K562 (cell line): ENCODE data around the gene CTNNA3. TPM values are rescaled to one million over a fixed set of nuclear protein-coding genes. Genes with fewer than 3 reads are reported as not detected.

Experiments used
- ATAC-seq: fragments of 200-7000 bp; cut with Tn5 transposase; 3 replicates; pipeline ENCODE4 v1.9.1; 2020; ENCODE audit warnings: moderate library complexity
- BruUV-seq: library from RNA; stranded (reverse); fragments of 400-500 nt; replicated peaks from 2 replicates; lab custom pipeline; 2021; lab: Mats Ljungman, UMichigan
- CTCF ChIA-PET: fragments of 300-600 bp; formaldehyde crosslinking; extraction: SDS; loops from one replicate; lab custom pipeline; 2021; ENCODE audit warnings: low intra/inter-chr PET ratio; lab: Yijun Ruan, JAX
- POLR2A ChIA-PET: fragments of 300-600, 350-650 bp; sonication (Branson Sonifier 250); formaldehyde crosslinking; extraction: SDS; loops from one replicate; lab custom pipeline; 2021; ENCODE audit warnings: antibody characterized with exemption, inconsistent platforms; lab: Yijun Ruan, JAX
- DNase-seq, 4 experiments: peaks; one replicate each; pipeline versions ENCODE4 v3.0.0 to v3.0.0-alpha.2; 2011 to 2018; ENCODE audit warnings: low spot score in 3 of 4, mixed read lengths in 3 of 4; ENCODE audit errors: extremely low read depth in 1 of 4
- FAIRE-seq: peaks from 2 replicates; lab custom pipeline; 2011; peaks lifted over from hg19 to GRCh38; lab: Jason Lieb, UNC
- H2AFZ ChIP-seq: 2 replicates; pipeline ENCODE4 v1.6.0; 2011; ENCODE audit warnings: low read depth, low read length, control low read depth, inconsistent platforms
- H3K27ac ChIP-seq: fragments of 200-600 bp; 3 replicates; pipeline ENCODE4 v1.8.0; 2011; ENCODE audit warnings: low read depth, mild to moderate bottlenecking, control low read depth, inconsistent platforms, low read length, moderate library complexity, mixed read lengths; ENCODE audit errors: extremely low read depth
- H3K27me3 ChIP-seq, 2 experiments: fragments of 300-600 bp in 1 of 2; 2 replicates in 1 of 2; 3 replicates in 1 of 2; pipeline versions ENCODE4 v1.6.0 to v1.8.0; 2011; ENCODE audit warnings: inconsistent platforms in 2 of 2, low read length in 2 of 2, mild to moderate bottlenecking in 1 of 2, mixed read lengths in 1 of 2, moderate library complexity in 1 of 2; ENCODE audit not compliant: control insufficient read depth in 2 of 2, insufficient read depth in 2 of 2
- H3K36me3 ChIP-seq: fragments of 300-600 bp; 3 replicates; pipeline ENCODE4 v1.8.0; 2011; ENCODE audit warnings: mild to moderate bottlenecking, low read length, inconsistent platforms; ENCODE audit not compliant: control insufficient read depth, insufficient read depth
- H3K4me1 ChIP-seq, 2 experiments: fragments of 200-600 bp in 1 of 2; replicated peaks in 1 of 2; 2 replicates in 1 of 2; 3 replicates in 1 of 2; pipeline versions ENCODE4 v1.5.1 to v1.8.0; 2011; ENCODE audit warnings: inconsistent platforms in 2 of 2, low read length in 2 of 2, mild to moderate bottlenecking in 1 of 2, mixed read lengths in 1 of 2, moderate library complexity in 1 of 2; ENCODE audit not compliant: control insufficient read depth in 2 of 2, insufficient read depth in 2 of 2
- H3K4me2 ChIP-seq: 2 replicates; pipeline ENCODE4 v1.6.1; 2011; ENCODE audit warnings: low read length, control low read depth, inconsistent platforms, mixed read lengths; ENCODE audit not compliant: insufficient read depth
- H3K4me3 ChIP-seq: fragments of 200-600 bp; sonication (generic), shearing (Covaris generic); 2 replicates; pipeline ENCODE4 v1.5.1; 2016; ENCODE audit warnings: control low read depth, inconsistent platforms
- H3K79me2 ChIP-seq: fragments of 200-600 bp; 3 replicates; pipeline ENCODE4 v1.8.0; 2011; ENCODE audit warnings: low read length, inconsistent platforms; ENCODE audit not compliant: control insufficient read depth, insufficient read depth
- H3K9ac ChIP-seq, 2 experiments: 2 replicates each; pipeline versions ENCODE4 v1.6.0 to v1.6.1; 2011; ENCODE audit warnings: low read depth in 2 of 2, low read length in 2 of 2, control low read depth in 1 of 2, inconsistent platforms in 1 of 2, mild to moderate bottlenecking in 1 of 2, mixed read lengths in 1 of 2; ENCODE audit not compliant: insufficient read depth in 1 of 2
- H3K9me1 ChIP-seq: one replicate; pipeline ENCODE4 v1.6.0; 2011; ENCODE audit warnings: inconsistent platforms, mild to moderate bottlenecking, low read length, moderate library complexity; ENCODE audit not compliant: control insufficient read depth, insufficient read depth
- H3K9me3 ChIP-seq: replicated peaks from 2 replicates; pipeline ENCODE4 v1.5.1; 2011; ENCODE audit warnings: low read depth, low read length, inconsistent platforms; ENCODE audit not compliant: control insufficient read depth, insufficient read depth
- H4K20me1 ChIP-seq: replicated peaks from 2 replicates; pipeline ENCODE4 v1.6.1; 2011; ENCODE audit warnings: low read length, inconsistent platforms, mixed read lengths; ENCODE audit not compliant: control insufficient read depth, insufficient read depth
- CHD1 ChIP-seq: fragments of 200-600 bp; sonication (generic); IDR thresholded peaks from one replicate; pipeline ENCODE4 v1.6.1; 2012; ENCODE audit warnings: mild to moderate bottlenecking, moderate library complexity, low read length, inconsistent platforms
- CREM ChIP-seq: IDR thresholded peaks from 2 replicates; pipeline ENCODE4 v1.6.1; 2014; ENCODE audit warnings: antibody characterized with exemption, low read depth
- ETV1 ChIP-seq: fragments of 450-650 bp; conservative IDR thresholded peaks from 2 replicates; pipeline ENCODE4 v1.6.1; 2016; ENCODE audit warnings: missing genetic modification characterization, control low read depth, low read depth, missing compliant biosample characterization
- FOXM1 ChIP-seq, 2 experiments: fragments of 450-650 bp in 1 of 2; sonication (generic) in 1 of 2; formaldehyde crosslinking in 1 of 2; IDR thresholded peaks; 2 replicates each; pipeline versions ENCODE4 v1.6.1 to v1.9.0; 2017 to 2022; ENCODE audit warnings: low read depth in 2 of 2, mild to moderate bottlenecking in 2 of 2, missing genetic modification reagents in 1 of 2, moderate library complexity in 1 of 2
- JUND ChIP-seq, 2 experiments: IDR thresholded peaks; 2 replicates in 1 of 2; 3 replicates in 1 of 2; pipeline ENCODE4 v1.6.1; 2011; ENCODE audit warnings: borderline replicate concordance in 2 of 2, low read depth in 2 of 2, low read length in 2 of 2, improper control_type of control experiment in 1 of 2, missing biosample characterization in 1 of 2, missing genetic modification characterization in 1 of 2, missing genetic modification reagents in 1 of 2
- PHB2 ChIP-seq: fragments of 450-650 bp; IDR thresholded peaks from 2 replicates; pipeline ENCODE4 v1.6.1; 2017; ENCODE audit warnings: low read depth
- PPARD ChIP-seq: fragments of 250-450 bp; sonication (Bioruptor Pico); IDR thresholded peaks from 2 replicates; pipeline ENCODE4 v1.8.0; 2022; ENCODE audit warnings: inconsistent platforms, mild to moderate bottlenecking, moderate library complexity
- RAD21 ChIP-seq, 2 experiments: fragments of 250-450 bp in 1 of 2; fragments of 450-650 bp in 1 of 2; sonication (Bioruptor Pico) in 1 of 2; formaldehyde crosslinking in 1 of 2; IDR thresholded peaks in 1 of 2; conservative IDR thresholded peaks in 1 of 2; 2 replicates each; pipeline versions ENCODE4 v1.4.0 to v1.8.0; 2020 to 2022; ENCODE audit warnings: mild to moderate bottlenecking in 2 of 2, moderate library complexity in 1 of 2
- RBM14 ChIP-seq: fragments of 200-400 bp; formaldehyde crosslinking; IDR thresholded peaks from 2 replicates; pipeline ENCODE4 v1.6.1; 2018; ENCODE audit warnings: low read depth, mild to moderate bottlenecking, low read length, moderate library complexity, borderline replicate concordance; ENCODE audit not compliant: insufficient read depth
- RBM22 ChIP-seq: fragments of 200-400 bp; formaldehyde crosslinking; IDR thresholded peaks from 2 replicates; pipeline ENCODE4 v1.6.1; 2018; ENCODE audit warnings: low read length, low read depth; ENCODE audit not compliant: poor library complexity, severe bottlenecking
- TOE1 ChIP-seq, 2 experiments: fragments of 450-650 bp in 1 of 2; sonication (generic) in 1 of 2; formaldehyde crosslinking in 1 of 2; IDR thresholded peaks; 2 replicates each; pipeline versions ENCODE4 v1.7.1 to v1.8.0; 2016 to 2022; ENCODE audit warnings: borderline replicate concordance in 2 of 2, mild to moderate bottlenecking in 2 of 2, antibody characterized with exemption in 1 of 2, inconsistent platforms in 1 of 2, low read depth in 1 of 2, missing genetic modification reagents in 1 of 2, moderate library complexity in 1 of 2
- ZBTB8A ChIP-seq: fragments of 450-650 bp; IDR thresholded peaks from 2 replicates; pipeline ENCODE4 v1.6.1; 2018; ENCODE audit warnings: mild to moderate bottlenecking, moderate library complexity; ENCODE audit not compliant: partially characterized antibody
- ZEB2 ChIP-seq: fragments of 450-650 bp; IDR thresholded peaks from 2 replicates; pipeline ENCODE4 v1.6.1; 2016
- ZNF124 ChIP-seq: sonication (generic); formaldehyde crosslinking; IDR thresholded peaks from 2 replicates; pipeline ENCODE4 v1.8.1; 2022; ENCODE audit warnings: missing genetic modification reagents
- ZNF133 ChIP-seq: fragments of 250-450 bp; sonication (Bioruptor Pico); IDR thresholded peaks from 2 replicates; pipeline ENCODE4 v1.4.0; 2020; ENCODE audit warnings: mild to moderate bottlenecking
- ZNF174 ChIP-seq: fragments of 250-450 bp; sonication (Bioruptor Pico); IDR thresholded peaks from 2 replicates; pipeline ENCODE4 v1.4.0; 2020; ENCODE audit warnings: mild to moderate bottlenecking
- ZNF57 ChIP-seq: fragments of 450-650 bp; formaldehyde crosslinking; IDR thresholded peaks from 2 replicates; pipeline ENCODE4 v1.4.0; 2020; ENCODE audit warnings: mild to moderate bottlenecking, moderate library complexity
- ZNF589 ChIP-seq: fragments of 200-800 bp; sonication (Bioruptor generic); IDR thresholded peaks from 2 replicates; pipeline ENCODE4 v1.6.1; 2016; ENCODE audit warnings: low read depth, missing genetic modification characterization, missing compliant biosample characterization
- WGBS: fragments of 100-300 bp; shearing (Covaris generic); methylation state at CpG from one replicate; pipeline ENCODE4 v1.1.6; 2016; ENCODE audit warnings: low coverage, mixed read lengths; ENCODE audit not compliant: insufficient coverage; ENCODE audit errors: missing lambda C conversion rate; 5-methylcytosine and 5-hydroxymethylcytosine counted together
- in situ Hi-C: fragments of 300-500 bp; cut with MboI; formaldehyde crosslinking; loops from 4 replicates; pipeline ENCODE4 v1.15.0; 2018; ENCODE audit warnings: inconsistent platforms, mixed read lengths
- intact Hi-C: fragments of 100-400 bp; cut with micrococcal nuclease; formaldehyde crosslinking; loops from 2 replicates; pipeline ENCODE4 v1.14.2; 2022
- polyA plus RNA-seq, 8 experiments: library from polyadenylated mRNA; depleted of rRNA in 4 of 8; stranded (reverse) in 5 of 8; unstranded in 3 of 8; fragments of >200 nt; fragmentation: Nextera tagmentation in 2 of 8; fragmentation: Illumina TruSeq in 1 of 8; extraction: Ambion mirVana in 2 of 8; extraction: Trizol in 1 of 8; gene quantifications; 2 replicates each; pipeline versions ENCODE4 v1.2.1 to v1.2.3, GENCODE V29; 2011 to 2014; ENCODE audit warnings: inconsistent platforms in 1 of 8, missing spikeins in 1 of 8
- total RNA-seq, 7 experiments: library from RNA; depleted of rRNA in 6 of 7; stranded (reverse); fragments of >200 nt in 6 of 7; fragmentation: Illumina TruSeq in 2 of 7; extraction: Trizol in 2 of 7; gene quantifications; 2 replicates each; pipeline versions ENCODE4 v1.2.1 to v1.2.3, GENCODE V29; 2011 to 2021; ENCODE audit warnings: low replicate concordance in 1 of 7
- TF ChIP-seq, protein P1 (sequence below), 2 experiments: fragments of 250-450 bp in 1 of 2; fragments of 450-650 bp in 1 of 2; sonication (Bioruptor Pico) in 1 of 2; IDR thresholded peaks; 2 replicates each; pipeline versions ENCODE4 v1.6.1 to v1.8.0; 2016 to 2021; ENCODE audit warnings: mild to moderate bottlenecking in 2 of 2, moderate library complexity in 2 of 2, missing compliant biosample characterization in 1 of 2, missing genetic modification characterization in 1 of 2
- TF ChIP-seq, protein P2 (sequence below): fragments of 450-650 bp; IDR thresholded peaks from 2 replicates; pipeline ENCODE4 v1.7.0; 2016; ENCODE audit warnings: borderline replicate concordance

Gene CTNNA3
- total and polyA plus RNA-seq, 9 of the 15 experiments (the other 6 are each of a cell fraction or from before 2014, with no cell fraction given), result 0.04 TPM; not detected in 8

DNA sequence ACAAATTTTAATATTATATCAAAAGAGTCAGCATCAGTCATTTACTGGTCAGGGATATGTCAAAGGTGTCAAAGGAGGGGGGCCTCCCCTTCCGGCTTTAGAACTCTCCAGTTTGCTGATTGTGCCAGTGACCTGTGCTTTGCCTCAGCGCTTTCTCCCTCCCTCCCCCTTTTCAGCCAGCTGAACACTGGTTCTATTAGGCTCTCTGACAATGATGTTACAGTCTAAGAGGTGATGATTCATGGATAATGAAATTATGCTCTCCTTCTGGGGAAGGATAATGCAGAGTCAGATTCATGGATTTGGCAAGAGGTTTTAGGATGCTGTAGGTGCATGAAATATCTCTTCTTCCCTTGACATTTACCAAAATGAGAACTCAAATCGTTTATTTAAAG is 764.0 kb downstream of the CTNNA3 start:
- POLR2A ChIA-PET, result no interaction called here

More for the DNA sequence above, 764.0 kb downstream of the CTNNA3 start:
- DNase-seq, result no peak
- Histone ChIP-seq H3K36me3 (no peaks in the 10 kb centered on the region), H3K4me2 (no peak overlapping the region), H3K9me3 (no peaks in the 10 kb centered on the region), H4K20me1 (no peaks in the 10 kb centered on the region), H3K79me2 (no peaks in the 10 kb centered on the region), H2AFZ (no peak overlapping the region), H3K9me1 (no peaks in the 10 kb centered on the region), H3K27ac (no peak overlapping the region), H3K4me1 (no peaks in the 10 kb centered on the region), H3K27me3 (no peaks in the 10 kb centered on the region), H3K9ac (no peak overlapping the region), H3K4me3 (no peak overlapping the region)
- intact Hi-C loops, result loop anchor here (10.0 kb wide), 2 partner anchors 593 to 747 kb away; no protein-coding TSS in a partner anchor
- in situ Hi-C loops, result no loop called here
- TF ChIP-seq PHB2 (no peak), TOE1 (IDR thresholded peaks at IDR 0.05; ENCODE audit: borderline replicate concordance) (no peak), TOE1 (CRISPR knock-in tag; IDR thresholded peaks at IDR 0.05; ENCODE audit: borderline replicate concordance, low read depth) (no peak), CREM (no peak), ZEB2 (no peak), ZNF174 (no peak), JUND (IDR thresholded peaks at IDR 0.05; ENCODE audit: borderline replicate concordance, low read depth, low read length) (no peak), JUND (tag; IDR thresholded peaks at IDR 0.05; ENCODE audit: borderline replicate concordance, low read depth, low read length) (no peak), ZNF589 (CRISPR knock-in tag) (no peak), PPARD (CRISPR knock-in tag) (no peak), ZNF57 (no peak), RAD21 (CRISPR knock-in tag; conservative IDR thresholded peaks at IDR 0.05 in 1 of 2, IDR thresholded peaks at IDR 0.05 in 1 of 2) (no peak), ETV1 (no peak), ZNF133 (no peak), CHD1 (no peak), FOXM1 (IDR thresholded peaks at IDR 0.05; ENCODE audit: low read depth) (no peak), FOXM1 (CRISPR knock-in tag; IDR thresholded peaks at IDR 0.05; ENCODE audit: low read depth) (no peak), ZBTB8A (no peak), RBM22 (no peak), RBM14 (no peak), ZNF124 (CRISPR knock-in tag) (no peak)
- TF ChIP-seq, protein P1, sequence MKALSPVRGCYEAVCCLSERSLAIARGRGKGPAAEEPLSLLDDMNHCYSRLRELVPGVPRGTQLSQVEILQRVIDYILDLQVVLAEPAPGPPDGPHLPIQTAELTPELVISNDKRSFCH (CRISPR knock-in tag; IDR thresholded peaks at IDR 0.05), result no peak
- TF ChIP-seq, protein P1 (tag; IDR thresholded peaks at IDR 0.05), result no peak
- TF ChIP-seq, protein P2, sequence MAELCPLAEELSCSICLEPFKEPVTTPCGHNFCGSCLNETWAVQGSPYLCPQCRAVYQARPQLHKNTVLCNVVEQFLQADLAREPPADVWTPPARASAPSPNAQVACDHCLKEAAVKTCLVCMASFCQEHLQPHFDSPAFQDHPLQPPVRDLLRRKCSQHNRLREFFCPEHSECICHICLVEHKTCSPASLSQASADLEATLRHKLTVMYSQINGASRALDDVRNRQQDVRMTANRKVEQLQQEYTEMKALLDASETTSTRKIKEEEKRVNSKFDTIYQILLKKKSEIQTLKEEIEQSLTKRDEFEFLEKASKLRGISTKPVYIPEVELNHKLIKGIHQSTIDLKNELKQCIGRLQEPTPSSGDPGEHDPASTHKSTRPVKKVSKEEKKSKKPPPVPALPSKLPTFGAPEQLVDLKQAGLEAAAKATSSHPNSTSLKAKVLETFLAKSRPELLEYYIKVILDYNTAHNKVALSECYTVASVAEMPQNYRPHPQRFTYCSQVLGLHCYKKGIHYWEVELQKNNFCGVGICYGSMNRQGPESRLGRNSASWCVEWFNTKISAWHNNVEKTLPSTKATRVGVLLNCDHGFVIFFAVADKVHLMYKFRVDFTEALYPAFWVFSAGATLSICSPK, result no peak
- CTCF ChIA-PET, result interaction anchor here (0.6 kb wide), 1 partner anchor 751 kb away, joined by 3 read pairs; no protein-coding TSS in a partner anchor
- BruUV-seq, result no TSS peak
- ATAC-seq, result no peak
- 0% methylated on average over 3 of the region's 3 CpGs for WGBS
- no peak for FAIRE-seq
